RWPE1 (cell line): ENCODE measurements around the gene RALGAPA1.

Experiments used
- CTCF ChIA-PET: fragments of 350-600 bp; sonication (Branson Sonifier 250); formaldehyde crosslinking; extraction: SDS; loops from one replicate; lab custom pipeline; 2021; lab: Yijun Ruan, JAX
- POLR2A ChIA-PET: fragments of 400-600 bp; formaldehyde crosslinking; extraction: SDS; loops from one replicate; lab custom pipeline; 2020; ENCODE audit warnings: antibody characterized with exemption; ENCODE audit not compliant: low non-redundant PET; lab: Yijun Ruan, JAX
- DNase-seq: peaks from one replicate; pipeline ENCODE4 v3.0.0; 2012; ENCODE audit warnings: low spot score
- H3K27ac ChIP-seq: fragments of 450-650 bp; 2 replicates; pipeline ENCODE4 v1.5.1; 2017
- TF ChIP-seq, protein P1 (sequence below): fragments of 450-650 bp; conservative IDR thresholded peaks from 2 replicates; pipeline ENCODE4 v1.5.1; 2017; ENCODE audit warnings: low read depth, mild to moderate bottlenecking

Gene RALGAPA1

DNA sequence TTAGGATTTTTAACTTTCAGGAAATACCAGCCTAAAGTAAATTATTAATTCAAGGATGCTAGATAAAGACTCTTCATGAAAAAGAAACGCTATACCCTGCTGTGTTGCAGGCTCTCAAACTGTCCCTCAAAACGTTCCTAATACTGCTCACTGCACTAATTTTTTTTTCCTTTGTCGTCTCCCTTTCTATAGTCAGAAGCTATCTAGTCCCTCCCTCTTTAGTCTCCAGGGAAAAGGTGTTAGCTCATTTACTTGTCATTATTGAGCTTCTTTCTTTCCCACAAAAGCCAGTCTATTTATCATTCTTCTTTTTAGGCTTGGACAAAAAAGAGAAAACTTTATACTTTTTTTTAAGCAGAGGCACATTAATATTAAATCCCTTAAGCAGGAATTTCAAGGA, 305.4 kb downstream of the RALGAPA1 start:
- CTCF ChIA-PET, result interaction anchor here (0.6 kb wide), 1 partner anchor 33 kb away, joined by 4 read pairs; no protein-coding TSS in a partner anchor
- no peak overlapping the region for H3K27ac ChIP-seq
- TF ChIP-seq, protein P1, sequence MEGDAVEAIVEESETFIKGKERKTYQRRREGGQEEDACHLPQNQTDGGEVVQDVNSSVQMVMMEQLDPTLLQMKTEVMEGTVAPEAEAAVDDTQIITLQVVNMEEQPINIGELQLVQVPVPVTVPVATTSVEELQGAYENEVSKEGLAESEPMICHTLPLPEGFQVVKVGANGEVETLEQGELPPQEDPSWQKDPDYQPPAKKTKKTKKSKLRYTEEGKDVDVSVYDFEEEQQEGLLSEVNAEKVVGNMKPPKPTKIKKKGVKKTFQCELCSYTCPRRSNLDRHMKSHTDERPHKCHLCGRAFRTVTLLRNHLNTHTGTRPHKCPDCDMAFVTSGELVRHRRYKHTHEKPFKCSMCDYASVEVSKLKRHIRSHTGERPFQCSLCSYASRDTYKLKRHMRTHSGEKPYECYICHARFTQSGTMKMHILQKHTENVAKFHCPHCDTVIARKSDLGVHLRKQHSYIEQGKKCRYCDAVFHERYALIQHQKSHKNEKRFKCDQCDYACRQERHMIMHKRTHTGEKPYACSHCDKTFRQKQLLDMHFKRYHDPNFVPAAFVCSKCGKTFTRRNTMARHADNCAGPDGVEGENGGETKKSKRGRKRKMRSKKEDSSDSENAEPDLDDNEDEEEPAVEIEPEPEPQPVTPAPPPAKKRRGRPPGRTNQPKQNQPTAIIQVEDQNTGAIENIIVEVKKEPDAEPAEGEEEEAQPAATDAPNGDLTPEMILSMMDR, result no peak
- no peak for DNase-seq
- POLR2A ChIA-PET, result no interaction called here

DNA sequence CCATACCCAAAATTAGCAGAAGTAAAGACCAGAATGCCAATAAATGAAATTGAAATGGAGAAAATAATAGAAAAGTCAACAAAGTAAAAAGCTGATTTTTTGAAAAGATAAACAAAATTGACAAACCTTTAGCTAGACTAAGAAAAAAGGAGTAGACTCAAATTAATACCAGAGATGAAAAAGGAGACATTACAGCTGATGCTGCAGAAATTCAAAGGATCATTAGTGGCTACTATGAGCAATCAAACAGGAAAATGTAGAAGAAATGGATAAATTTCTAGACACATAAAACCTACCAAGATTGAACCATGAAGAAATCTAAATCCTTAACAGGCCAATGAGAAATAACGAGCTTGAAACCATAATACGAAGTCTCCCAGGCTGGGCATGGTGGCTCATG, 309.9 kb downstream of the RALGAPA1 start:
- TF ChIP-seq, protein P1, result no peak
- no peak overlapping the region for H3K27ac ChIP-seq
- POLR2A ChIA-PET, result no interaction called here
- no peak for DNase-seq
- CTCF ChIA-PET, result no interaction called here

- DNase-seq, result no peak
- ChIA-PET CTCF (interaction anchor here (0.7 kb wide), 1 partner anchor 1139 kb away, joined by 4 read pairs; no protein-coding TSS in a partner anchor), POLR2A (no interaction called here)
- no peak overlapping the region for H3K27ac ChIP-seq
- TF ChIP-seq, protein P1, result no peak
These were observed 313.8 kb downstream of the RALGAPA1 start for GRCh38 chr14:35495278-35495677.

DNA sequence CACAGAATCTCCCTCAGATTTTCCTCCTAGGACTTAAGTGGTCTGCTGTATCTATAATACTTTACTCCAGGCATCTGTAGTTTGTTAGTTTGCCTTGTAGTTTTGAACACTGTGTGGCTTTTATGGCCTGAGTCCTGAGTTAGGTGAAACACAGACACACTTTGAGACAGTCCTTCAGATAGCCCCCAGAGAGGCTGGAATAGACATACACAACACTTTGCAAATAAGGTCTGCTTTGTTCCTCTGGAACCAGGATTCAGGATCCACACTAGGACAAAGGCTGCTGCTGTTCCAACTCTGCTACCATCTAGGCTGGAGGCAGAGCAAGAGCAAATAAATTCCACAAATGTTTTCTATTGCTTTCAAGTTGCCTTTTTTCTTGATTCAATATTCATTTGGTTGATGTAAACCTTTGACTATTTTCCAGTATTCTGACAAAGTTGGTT, 316.5 kb downstream of the RALGAPA1 start:
- DNase-seq, result no peak
- ChIA-PET CTCF (no interaction called here), POLR2A (no interaction called here)
- H3K27ac ChIP-seq, result no peak overlapping the region
- TF ChIP-seq, protein P1, result no peak
